ENCODE results near the gene TOLLIP. TPM values are rescaled to one million over a fixed set of nuclear protein-coding genes. Genes with fewer than 3 reads are reported as not detected.
A peak's percentile ranks its signal among the peaks of the same experiment; 100 is the strongest.

The TOLLIP gene
- total and polyA plus RNA-seq, 9 donors: 14.1 to 60.8 (median 44.8) TPM

DNA sequence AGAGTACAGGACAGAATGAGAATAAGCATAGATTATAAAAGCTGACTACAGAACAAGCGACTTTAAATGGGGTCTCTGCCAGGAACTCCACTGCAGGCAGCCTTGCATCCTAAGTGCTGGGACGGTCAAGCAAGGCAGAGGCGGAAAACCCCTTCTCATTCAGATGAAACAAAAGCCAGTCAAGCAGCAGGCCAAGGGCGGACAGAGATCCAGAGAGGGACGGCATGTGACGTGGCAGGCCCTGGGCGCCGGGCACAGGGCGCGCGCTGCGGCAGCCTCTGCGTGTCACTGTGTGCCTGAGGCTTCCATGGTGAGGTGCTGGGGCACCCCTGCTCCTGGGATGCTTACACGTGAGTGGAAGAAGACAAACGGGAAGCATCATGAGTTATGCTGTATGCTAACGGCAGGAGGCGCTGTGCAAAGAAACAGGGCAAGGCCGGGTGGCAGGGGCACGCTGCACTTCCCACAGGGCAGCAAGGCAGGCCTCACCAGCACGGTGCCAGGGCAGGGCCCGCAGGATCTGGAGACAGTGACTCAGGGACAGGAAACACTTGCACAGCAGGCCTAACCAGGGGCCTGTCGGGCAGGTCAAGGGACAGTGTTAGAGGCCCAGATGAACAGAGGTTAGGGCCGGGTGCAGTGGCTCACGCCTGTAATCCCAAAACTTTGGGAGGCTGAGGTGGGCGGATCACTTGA lies 6.2 kb downstream of the TOLLIP start:
- H3K4me1 ChIP-seq (ENCODE audit: insufficient read depth): peaks cover 34% of the 10 kb centered on the region
- H3K9me3 ChIP-seq: no peaks in the 10 kb centered on the region
- no peak for TF ChIP-seq POLR2A (IDR thresholded peaks at IDR 0.05)
- no peaks in the 10 kb centered on the region for H3K27me3 ChIP-seq
- H3K27ac ChIP-seq: peak overlapping the region in 1 of 2 donors; percentile 5
- WGBS, 3 donors: 85 to 88% (median 87%) methylated on average over 25 of the region's 25 CpGs
- H3K4me3 ChIP-seq: no peak overlapping the region
- DNase-seq: peak in 4 of 5 donors; percentile 6 to 38 (median 26)
- intact Hi-C loops (cut with DNase I): loop anchor here in 1 of 4 donors (10.0 kb wide), 1 partner anchor 212 kb away; no protein-coding TSS in a partner anchor
- H3K36me3 ChIP-seq: no peaks in the 10 kb centered on the region

- WGBS, 3 donors: 73 to 79% (median 74%) methylated on average over 17 of the region's 17 CpGs
- intact Hi-C loops (cut with DNase I): loop anchor here in 1 of 4 donors (10.0 kb wide), 1 partner anchor 212 kb away; no protein-coding TSS in a partner anchor
- Histone ChIP-seq H3K9me3 (no peaks in the 10 kb centered on the region), H3K36me3 (no peaks in the 10 kb centered on the region), H3K27ac (no peak overlapping the region), H3K27me3 (no peaks in the 10 kb centered on the region), H3K4me3 (no peak overlapping the region), H3K4me1 (ENCODE audit: insufficient read depth) (peaks cover 32% of the 10 kb centered on the region)
- TF ChIP-seq, protein P1, sequence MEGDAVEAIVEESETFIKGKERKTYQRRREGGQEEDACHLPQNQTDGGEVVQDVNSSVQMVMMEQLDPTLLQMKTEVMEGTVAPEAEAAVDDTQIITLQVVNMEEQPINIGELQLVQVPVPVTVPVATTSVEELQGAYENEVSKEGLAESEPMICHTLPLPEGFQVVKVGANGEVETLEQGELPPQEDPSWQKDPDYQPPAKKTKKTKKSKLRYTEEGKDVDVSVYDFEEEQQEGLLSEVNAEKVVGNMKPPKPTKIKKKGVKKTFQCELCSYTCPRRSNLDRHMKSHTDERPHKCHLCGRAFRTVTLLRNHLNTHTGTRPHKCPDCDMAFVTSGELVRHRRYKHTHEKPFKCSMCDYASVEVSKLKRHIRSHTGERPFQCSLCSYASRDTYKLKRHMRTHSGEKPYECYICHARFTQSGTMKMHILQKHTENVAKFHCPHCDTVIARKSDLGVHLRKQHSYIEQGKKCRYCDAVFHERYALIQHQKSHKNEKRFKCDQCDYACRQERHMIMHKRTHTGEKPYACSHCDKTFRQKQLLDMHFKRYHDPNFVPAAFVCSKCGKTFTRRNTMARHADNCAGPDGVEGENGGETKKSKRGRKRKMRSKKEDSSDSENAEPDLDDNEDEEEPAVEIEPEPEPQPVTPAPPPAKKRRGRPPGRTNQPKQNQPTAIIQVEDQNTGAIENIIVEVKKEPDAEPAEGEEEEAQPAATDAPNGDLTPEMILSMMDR (IDR thresholded peaks at IDR 0.05): no peak
- TF ChIP-seq EP300 (IDR thresholded peaks at IDR 0.05): no peak
- TF ChIP-seq POLR2A (IDR thresholded peaks at IDR 0.05): no peak
- peak in 2 of 5 donors; percentile 7 to 17 for DNase-seq
These were observed 6.8 kb downstream of the TOLLIP start for GRCh38 chr11:1302461-1303125.

- H3K4me1 ChIP-seq (ENCODE audit: insufficient read depth): peaks cover 30% of the 10 kb centered on the region
- no peak for TF ChIP-seq POLR2A (IDR thresholded peaks at IDR 0.05)
- TF ChIP-seq EP300 (IDR thresholded peaks at IDR 0.05): no peak
- TF ChIP-seq, protein P1 (IDR thresholded peaks at IDR 0.05): no peak
- intact Hi-C loops (cut with DNase I): loop anchor here in 1 of 4 donors (10.0 kb wide), 1 partner anchor 213 kb away; no protein-coding TSS in a partner anchor
- H3K9me3 ChIP-seq: no peaks in the 10 kb centered on the region
- no peak overlapping the region for H3K27ac ChIP-seq
- no peaks in the 10 kb centered on the region for H3K27me3 ChIP-seq
- peak in 2 of 5 donors; percentile 25 to 32 for DNase-seq
- no peak overlapping the region for H3K4me3 ChIP-seq
- 85 to 93% (median 93%) methylated on average over 13 of the region's 13 CpGs for WGBS, 3 donors
- no peaks in the 10 kb centered on the region for H3K36me3 ChIP-seq
These were observed 7.4 kb downstream of the TOLLIP start for GRCh38 chr11:1302041-1302460.

DNA sequence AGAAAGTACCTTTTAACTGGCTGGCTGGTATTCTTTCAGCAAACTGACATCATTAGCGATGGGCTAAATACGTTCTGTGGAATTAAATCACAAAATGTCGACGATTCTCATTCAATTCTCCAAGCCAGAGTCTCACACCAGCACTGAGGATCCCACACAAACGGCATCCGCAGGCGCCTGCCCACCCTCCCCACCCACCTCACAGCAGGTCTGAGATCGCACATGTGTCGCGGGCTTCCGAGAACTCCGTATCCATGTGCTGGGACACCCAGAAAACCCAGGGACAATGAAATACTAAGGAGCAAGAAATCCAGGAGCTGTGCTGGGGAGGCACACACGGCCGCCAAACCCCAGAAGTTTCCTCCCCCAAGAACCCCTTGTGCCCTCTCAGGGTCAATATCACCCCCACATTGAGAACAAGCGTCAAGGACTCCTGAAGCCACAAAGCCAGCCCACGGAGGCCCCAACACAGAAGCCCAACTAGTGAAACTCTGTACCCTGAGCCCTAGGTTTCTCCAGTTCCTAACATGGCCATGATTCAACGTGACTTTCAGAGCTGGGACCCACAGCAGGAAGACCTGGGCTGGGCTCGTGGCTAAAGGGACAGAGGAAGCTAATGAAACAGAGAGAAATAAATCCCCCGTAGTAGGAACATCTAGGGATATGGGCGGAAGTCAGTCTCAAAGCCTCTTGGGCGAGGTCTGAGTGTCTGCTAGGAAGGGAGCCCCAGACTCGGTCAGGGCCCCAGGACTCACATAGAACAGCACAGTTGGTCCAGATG lies 8.0 kb downstream of the TOLLIP start:
- intact Hi-C loops (cut with DNase I): loop anchor here in 1 of 4 donors (10.0 kb wide), 1 partner anchor 213 kb away; no protein-coding TSS in a partner anchor
- no peak overlapping the region for H3K4me3 ChIP-seq
- no peaks in the 10 kb centered on the region for H3K27me3 ChIP-seq
- 93% methylated on average over 22 of the region's 22 CpGs for WGBS, 3 donors
- no peak for TF ChIP-seq EP300 (IDR thresholded peaks at IDR 0.05)
- TF ChIP-seq POLR2A (IDR thresholded peaks at IDR 0.05): no peak
- TF ChIP-seq, protein P1 (IDR thresholded peaks at IDR 0.05): no peak
- no peaks in the 10 kb centered on the region for H3K9me3 ChIP-seq
- peak in 1 of 5 donors; percentile 7 for DNase-seq
- no peaks in the 10 kb centered on the region for H3K36me3 ChIP-seq
- H3K4me1 ChIP-seq (ENCODE audit: insufficient read depth): peaks cover 27% of the 10 kb centered on the region
- H3K27ac ChIP-seq: no peak overlapping the region

Measured in ovary (tissue), 9 donors.